Measurements from ENCODE around the gene C2orf66. TPM values are rescaled to one million over a fixed set of nuclear protein-coding genes. Genes with fewer than 3 reads are reported as not detected.

C2orf66 gene
- total RNA-seq, 2 experiments from 2014 or later, result 0.33 TPM

DNA sequence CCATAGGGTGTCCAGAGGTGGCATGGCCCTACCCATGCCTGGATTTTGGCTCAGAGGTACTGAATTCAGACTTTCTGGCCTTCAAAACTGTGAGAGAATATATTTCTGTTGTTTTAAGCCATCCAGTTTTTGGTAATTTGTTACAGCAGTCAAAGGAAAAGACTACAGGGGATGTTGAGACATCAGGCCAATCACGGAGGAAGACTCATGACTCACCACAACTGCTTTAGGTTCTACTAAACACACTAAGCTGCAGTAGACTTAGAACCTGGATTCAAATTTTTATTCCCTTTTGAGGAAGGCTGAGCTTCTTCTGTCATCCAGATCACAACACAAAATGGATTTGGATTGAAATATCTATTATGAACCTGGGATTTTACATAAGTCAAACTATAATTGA lies 12.0 kb upstream of the C2orf66 start:
- POLR2A ChIA-PET, result interaction anchor here (1.3 kb wide), 1 partner anchor 22 kb away, joined by 3 read pairs; the partner anchor contains the start of gene GTF3C3

GRCh38 chr2:196808083-196808665 lies 981 bp downstream of the C2orf66 start:
- no peak overlapping the region for H3K27ac Mint-ChIP-seq
- peaks cover 39% of the 10 kb centered on the region for H3K27me3 Mint-ChIP-seq
- CTCF ChIA-PET, result interaction anchor here (0.6 to 1.6 kb wide), 2 partner anchors 17 to 57 kb away, joined by 3 read pairs; no protein-coding TSS in a partner anchor
- POLR2A ChIA-PET, result interaction anchor here (1.9 kb wide), 1 partner anchor 9 kb away, joined by 14 read pairs; the partner anchor contains the start of gene GTF3C3
- no peaks in the 10 kb centered on the region for H3K4me1 Mint-ChIP-seq
- no peaks in the 10 kb centered on the region for H3K9me3 Mint-ChIP-seq
- no peak overlapping the region for H3K4me3 Mint-ChIP-seq
- no peaks in the 10 kb centered on the region for H3K36me3 Mint-ChIP-seq (ENCODE audit: low read depth)
- no peak for DNase-seq

More for the DNA sequence above, 12.0 kb upstream of the C2orf66 start:
- Mint-ChIP-seq H3K4me3 (no peak overlapping the region), H3K36me3 (ENCODE audit: low read depth) (peaks cover 29% of the 10 kb centered on the region), H3K27me3 (peaks cover 9% of the 10 kb centered on the region), H3K27ac (no peak overlapping the region), H3K9me3 (peaks cover 15% of the 10 kb centered on the region), H3K4me1 (no peaks in the 10 kb centered on the region)
- CTCF ChIA-PET, result no interaction called here
- DNase-seq, result no peak

DNA sequence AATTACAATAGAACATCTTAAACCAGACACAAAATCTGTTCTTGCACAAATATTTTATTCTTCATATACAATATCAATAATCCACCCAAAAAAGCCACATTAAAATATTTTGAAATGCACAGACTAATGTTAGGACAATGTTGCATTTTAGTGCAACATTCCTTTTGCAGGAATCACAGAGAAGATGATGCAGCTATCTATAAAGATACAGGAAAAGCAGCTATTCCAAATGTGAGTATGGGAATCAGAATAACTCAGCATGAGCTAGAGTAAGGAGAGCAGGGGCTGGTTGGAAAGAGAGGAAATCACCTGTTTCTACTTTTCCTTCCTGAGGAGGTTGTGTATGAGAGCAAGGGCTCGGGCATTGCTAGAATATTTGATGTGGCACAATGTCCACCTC lies 4.8 kb downstream of the C2orf66 start:
- no peak for DNase-seq
- peaks cover 15% of the 10 kb centered on the region for H3K27me3 Mint-ChIP-seq
- peaks cover 2% of the 10 kb centered on the region for H3K9me3 Mint-ChIP-seq
- peaks cover 7% of the 10 kb centered on the region for H3K4me1 Mint-ChIP-seq
- POLR2A ChIA-PET, result no interaction called here
- no peak overlapping the region for H3K4me3 Mint-ChIP-seq
- CTCF ChIA-PET, result no interaction called here
- no peak overlapping the region for H3K27ac Mint-ChIP-seq
- H3K36me3 Mint-ChIP-seq (ENCODE audit: low read depth), result no peaks in the 10 kb centered on the region

DNA sequence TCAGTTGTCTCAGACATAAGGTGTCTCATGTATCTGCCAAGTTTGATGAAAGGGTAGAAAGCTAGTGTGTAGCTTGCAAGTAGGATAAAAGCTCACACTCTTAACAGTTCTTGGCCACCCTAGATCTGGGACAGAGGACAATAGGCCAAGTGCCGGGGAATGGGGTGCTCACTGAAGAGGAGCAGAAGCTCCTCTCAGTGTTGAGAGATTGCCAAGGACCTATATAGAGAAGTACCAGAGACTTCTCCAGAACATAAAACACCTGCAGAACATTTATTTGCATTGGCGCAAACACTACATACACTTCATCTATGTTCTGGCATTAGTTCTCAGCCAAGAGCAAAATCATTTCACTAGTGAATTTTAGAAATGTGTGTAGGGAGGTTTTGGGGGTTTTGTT lies 6.8 kb downstream of the C2orf66 start:
- Mint-ChIP-seq H3K4me1 (peaks cover 16% of the 10 kb centered on the region), H3K9me3 (peaks cover 2% of the 10 kb centered on the region), H3K36me3 (ENCODE audit: low read depth) (peaks cover 2% of the 10 kb centered on the region), H3K4me3 (no peak overlapping the region), H3K27ac (no peak overlapping the region), H3K27me3 (peaks cover 10% of the 10 kb centered on the region)
- ChIA-PET CTCF (interaction anchor here (1.9 kb wide), 1 partner anchor 8 kb away, joined by 5 read pairs; no protein-coding TSS in a partner anchor), POLR2A (no interaction called here)
- no peak for DNase-seq

DNA sequence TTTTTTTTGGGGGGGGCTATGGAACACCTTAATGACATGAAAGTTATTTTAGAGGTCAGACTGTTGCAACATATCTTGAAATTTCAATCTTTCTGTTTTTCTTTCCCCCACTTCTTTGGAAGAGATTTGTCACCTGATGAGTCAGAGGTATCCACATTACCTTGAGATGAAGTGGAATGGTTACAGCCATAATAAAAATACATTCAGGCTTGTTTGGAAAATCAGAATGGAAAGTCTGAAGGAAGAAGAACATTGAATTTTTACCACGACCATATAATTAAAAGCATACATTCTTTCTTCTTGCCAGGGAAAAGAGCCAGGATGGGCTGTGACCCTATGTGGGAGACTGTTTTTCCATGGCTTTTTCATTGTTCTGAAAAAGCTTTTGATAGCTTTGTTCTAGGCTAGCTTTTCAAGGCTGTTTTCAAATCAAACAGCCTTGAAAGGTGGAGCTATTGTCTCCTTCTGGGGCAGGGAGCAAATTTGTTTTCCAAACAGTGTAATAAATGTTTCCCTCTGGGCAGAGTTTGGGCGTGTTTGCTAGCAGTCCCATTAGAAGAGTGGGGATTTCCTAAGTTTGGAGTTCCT lies 7.4 kb downstream of the C2orf66 start:
- POLR2A ChIA-PET, result no interaction called here
- peaks cover 2% of the 10 kb centered on the region for H3K9me3 Mint-ChIP-seq
- peaks cover 10% of the 10 kb centered on the region for H3K27me3 Mint-ChIP-seq
- no peak for DNase-seq
- CTCF ChIA-PET, result interaction anchor here (1.9 kb wide), 1 partner anchor 8 kb away, joined by 5 read pairs; no protein-coding TSS in a partner anchor
- H3K4me3 Mint-ChIP-seq, result no peak overlapping the region
- peaks cover 22% of the 10 kb centered on the region for H3K4me1 Mint-ChIP-seq
- H3K36me3 Mint-ChIP-seq (ENCODE audit: low read depth), result peaks cover 8% of the 10 kb centered on the region
- H3K27ac Mint-ChIP-seq, result no peak overlapping the region

DNA sequence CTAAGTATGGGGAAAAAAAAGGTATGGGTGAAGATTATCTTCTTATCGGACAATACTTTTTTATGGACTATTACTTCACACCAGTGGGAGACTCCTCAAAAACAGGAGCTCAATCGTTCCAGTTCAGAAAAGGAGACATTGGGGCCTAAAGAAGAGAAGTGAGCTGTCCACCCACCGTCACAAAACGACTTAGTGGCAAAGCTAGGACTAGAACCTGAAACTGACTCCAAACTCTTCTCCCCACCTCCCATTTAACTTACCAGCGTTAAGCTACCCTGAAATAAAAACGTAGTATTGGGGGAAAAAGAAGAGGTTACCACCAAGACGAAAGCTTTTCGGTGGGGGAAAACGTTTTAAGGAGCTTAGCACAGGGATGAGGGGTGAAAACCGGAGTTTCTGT lies 10.2 kb downstream of the C2orf66 start:
- DNase-seq, result no peak
- H3K27ac Mint-ChIP-seq, result peak overlapping the region; percentile 91
- H3K4me1 Mint-ChIP-seq, result peaks cover 31% of the 10 kb centered on the region
- peaks cover 2% of the 10 kb centered on the region for H3K9me3 Mint-ChIP-seq
- ChIA-PET CTCF (interaction anchor here (1.1 to 1.6 kb wide), 5 partner anchors 9 to 48 kb away, joined by 3 to 9 read pairs (median 5); no protein-coding TSS in a partner anchor), POLR2A (interaction anchor here (0.6 to 2.9 kb wide), 26 partner anchors 9 to 717 kb away, joined by 3 to 21 read pairs (median 4); partner anchors contain the start of genes CCDC150, COQ10B, HSPD1 and MOB4)
- H3K36me3 Mint-ChIP-seq (ENCODE audit: low read depth), result peaks cover 22% of the 10 kb centered on the region
- no peaks in the 10 kb centered on the region for H3K27me3 Mint-ChIP-seq
- peak overlapping the region; percentile 93 for H3K4me3 Mint-ChIP-seq

GRCh38 chr2:196792865-196793264 lies 16.3 kb downstream of the C2orf66 start:
- peaks cover 60% of the 10 kb centered on the region for H3K36me3 Mint-ChIP-seq (ENCODE audit: low read depth)

GRCh38 chr2:196783431-196784094 lies 25.6 kb downstream of the C2orf66 start:
- peak overlapping the region; percentile 59 for H3K27ac Mint-ChIP-seq
- H3K9me3 Mint-ChIP-seq, result no peaks in the 10 kb centered on the region
- no peak for DNase-seq
- no peaks in the 10 kb centered on the region for H3K27me3 Mint-ChIP-seq
- ChIA-PET CTCF (no interaction called here), POLR2A (interaction anchor here (0.5 kb wide), 1 partner anchor 15 kb away, joined by 3 read pairs; no protein-coding TSS in a partner anchor)
- H3K4me3 Mint-ChIP-seq, result no peak overlapping the region
- peaks cover 52% of the 10 kb centered on the region for H3K36me3 Mint-ChIP-seq (ENCODE audit: low read depth)
- peaks cover 13% of the 10 kb centered on the region for H3K4me1 Mint-ChIP-seq

More at GRCh38 chr2:196792865-196793264, 16.3 kb downstream of the C2orf66 start:
- DNase-seq, result no peak
- H3K4me3 Mint-ChIP-seq, result no peak overlapping the region
- H3K4me1 Mint-ChIP-seq, result peaks cover 18% of the 10 kb centered on the region
- H3K9me3 Mint-ChIP-seq, result no peaks in the 10 kb centered on the region
- ChIA-PET CTCF (no interaction called here), POLR2A (no interaction called here)
- no peak overlapping the region for H3K27ac Mint-ChIP-seq
- no peaks in the 10 kb centered on the region for H3K27me3 Mint-ChIP-seq

DNA sequence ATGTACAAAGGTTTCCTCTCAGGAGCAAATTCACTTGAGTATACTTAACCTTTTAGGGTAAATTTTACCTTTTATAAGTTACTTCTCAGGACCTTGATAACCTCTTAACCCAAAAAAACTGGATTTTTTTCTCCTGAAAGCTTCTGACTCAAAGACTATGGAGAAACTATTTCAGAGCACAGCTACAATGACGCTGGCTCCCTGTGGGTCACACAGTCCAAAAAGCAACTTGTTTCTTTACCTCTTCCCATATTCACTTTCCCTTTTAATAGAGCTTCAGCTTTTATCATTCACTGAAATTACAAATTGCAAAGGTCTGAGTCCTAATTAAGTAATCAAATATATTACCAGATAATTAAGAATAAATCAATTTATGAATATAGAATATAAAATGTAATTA lies 42.1 kb downstream of the C2orf66 start:
- H3K9me3 Mint-ChIP-seq, result no peaks in the 10 kb centered on the region
- H3K4me1 Mint-ChIP-seq, result no peaks in the 10 kb centered on the region
- H3K4me3 Mint-ChIP-seq, result no peak overlapping the region
- H3K27ac Mint-ChIP-seq, result no peak overlapping the region
- POLR2A ChIA-PET, result no interaction called here
- CTCF ChIA-PET, result interaction anchor here (2.4 kb wide), 1 partner anchor 16 kb away, joined by 10 read pairs; no protein-coding TSS in a partner anchor
- peaks cover 53% of the 10 kb centered on the region for H3K36me3 Mint-ChIP-seq (ENCODE audit: low read depth)
- H3K27me3 Mint-ChIP-seq, result no peaks in the 10 kb centered on the region
- no peak for DNase-seq

GRCh38 chr2:196759378-196759706 lies 49.8 kb downstream of the C2orf66 start:
- peaks cover 16% of the 10 kb centered on the region for H3K9me3 Mint-ChIP-seq
- POLR2A ChIA-PET, result interaction anchor here (0.6 to 1.0 kb wide), 2 partner anchors 8 to 11 kb away, joined by 3 to 4 read pairs; no protein-coding TSS in a partner anchor
- no peak for DNase-seq
- H3K4me1 Mint-ChIP-seq, result no peaks in the 10 kb centered on the region
- peaks cover 3% of the 10 kb centered on the region for H3K27me3 Mint-ChIP-seq
- CTCF ChIA-PET, result interaction anchor here (2.5 kb wide), 1 partner anchor 8 kb away, joined by 9 read pairs; no protein-coding TSS in a partner anchor
- H3K4me3 Mint-ChIP-seq, result no peak overlapping the region
- peaks cover 53% of the 10 kb centered on the region for H3K36me3 Mint-ChIP-seq (ENCODE audit: low read depth)
- no peak overlapping the region for H3K27ac Mint-ChIP-seq

DNA sequence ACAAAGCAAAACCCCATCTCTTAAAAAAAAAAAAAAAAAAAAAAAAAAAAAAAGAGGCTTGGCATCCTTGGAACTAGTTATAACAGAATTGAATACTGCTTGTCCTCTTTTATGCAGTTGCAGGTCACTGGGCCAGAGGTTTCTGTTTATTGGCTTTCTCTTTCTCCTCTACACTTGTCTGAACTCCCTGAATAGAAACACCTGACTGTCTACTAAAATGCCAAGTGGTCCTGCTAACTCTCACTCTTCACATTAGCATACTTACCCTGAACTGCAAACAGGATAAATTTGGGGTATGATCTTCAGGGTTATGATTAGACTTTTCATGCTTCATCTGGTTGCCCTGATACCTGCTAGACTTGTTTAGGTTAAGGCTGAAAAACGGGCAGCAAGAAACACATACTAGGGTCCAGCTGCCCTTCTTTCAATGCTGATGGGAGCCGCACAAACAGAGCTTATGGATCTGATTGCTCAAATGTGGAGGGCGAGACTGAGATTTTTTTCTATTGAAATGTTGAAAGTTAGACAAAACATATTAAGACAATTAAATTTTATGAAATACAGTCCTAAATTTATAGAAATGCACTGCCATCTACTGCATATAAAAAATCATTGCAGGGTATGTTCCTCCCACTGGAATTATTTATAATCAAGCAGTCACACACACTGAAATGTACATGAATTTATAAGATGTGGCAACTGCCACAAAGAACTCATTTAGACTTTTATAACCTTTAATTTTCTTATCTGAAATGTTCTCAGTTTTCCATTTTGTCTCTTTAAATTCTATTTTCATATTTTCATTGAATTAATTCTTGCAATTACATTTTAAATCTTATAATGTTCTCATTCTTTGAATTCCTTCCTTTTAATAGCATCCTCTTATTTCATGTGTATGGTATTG lies 50.4 kb downstream of the C2orf66 start:
- CTCF ChIA-PET, result interaction anchor here (0.7 to 2.5 kb wide), 2 partner anchors 8 to 52 kb away, joined by 4 to 9 read pairs; no protein-coding TSS in a partner anchor
- peaks cover 51% of the 10 kb centered on the region for H3K36me3 Mint-ChIP-seq (ENCODE audit: low read depth)
- POLR2A ChIA-PET, result no interaction called here

More for the DNA sequence above, 50.4 kb downstream of the C2orf66 start:
- peaks cover 21% of the 10 kb centered on the region for H3K9me3 Mint-ChIP-seq
- H3K4me3 Mint-ChIP-seq, result no peak overlapping the region
- H3K4me1 Mint-ChIP-seq, result no peaks in the 10 kb centered on the region
- peaks cover 3% of the 10 kb centered on the region for H3K27me3 Mint-ChIP-seq
- DNase-seq, result no peak
- H3K27ac Mint-ChIP-seq, result no peak overlapping the region
